SU-DHL-6 (cell line): Measurements from ENCODE around the gene EXOC4.

Source experiments
- EZH2phosphoT487 ChIP-seq: fragments of 200-600 bp; sonication (generic), shearing (Covaris generic); conservative IDR thresholded peaks from 2 replicates; pipeline ENCODE4 v1.6.1; 2018; ENCODE audit warnings: mild to moderate bottlenecking, antibody characterized with exemption, low read length, moderate library complexity, mixed read lengths
- TF ChIP-seq, protein P1 (sequence below): fragments of 200-600 bp; sonication (generic); IDR thresholded peaks from one replicate; pipeline ENCODE4 v1.5.1; 2017; ENCODE audit warnings: antibody characterized with exemption, mild to moderate bottlenecking, low read length, moderate library complexity; ENCODE audit not compliant: insufficient read depth, poor library complexity, severe bottlenecking

DNA sequence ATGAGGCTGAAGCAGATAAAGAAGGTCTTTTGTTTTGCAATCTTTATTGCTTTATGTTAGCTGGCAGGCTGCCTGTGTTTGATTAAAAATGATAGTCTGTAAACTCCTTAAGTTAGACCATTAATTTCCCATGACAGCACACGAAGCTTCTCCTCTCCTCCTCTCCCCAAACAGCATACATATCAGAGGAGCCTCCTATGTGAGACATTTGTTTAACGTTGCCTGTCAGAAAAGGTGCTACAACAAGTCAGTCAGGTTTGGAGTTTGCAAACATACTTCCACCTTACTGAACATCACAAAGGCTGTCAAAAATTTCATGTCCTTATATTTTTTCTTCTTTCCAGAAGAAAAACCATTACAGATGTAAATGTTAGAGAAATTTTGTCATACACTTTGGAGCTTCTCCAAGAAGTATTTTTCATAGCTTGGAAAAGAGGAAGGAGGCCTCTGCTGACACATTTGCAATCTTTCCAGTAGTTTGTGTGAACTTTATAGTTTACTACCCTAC lies 393.1 kb downstream of the EXOC4 start:
- TF ChIP-seq, protein P1, sequence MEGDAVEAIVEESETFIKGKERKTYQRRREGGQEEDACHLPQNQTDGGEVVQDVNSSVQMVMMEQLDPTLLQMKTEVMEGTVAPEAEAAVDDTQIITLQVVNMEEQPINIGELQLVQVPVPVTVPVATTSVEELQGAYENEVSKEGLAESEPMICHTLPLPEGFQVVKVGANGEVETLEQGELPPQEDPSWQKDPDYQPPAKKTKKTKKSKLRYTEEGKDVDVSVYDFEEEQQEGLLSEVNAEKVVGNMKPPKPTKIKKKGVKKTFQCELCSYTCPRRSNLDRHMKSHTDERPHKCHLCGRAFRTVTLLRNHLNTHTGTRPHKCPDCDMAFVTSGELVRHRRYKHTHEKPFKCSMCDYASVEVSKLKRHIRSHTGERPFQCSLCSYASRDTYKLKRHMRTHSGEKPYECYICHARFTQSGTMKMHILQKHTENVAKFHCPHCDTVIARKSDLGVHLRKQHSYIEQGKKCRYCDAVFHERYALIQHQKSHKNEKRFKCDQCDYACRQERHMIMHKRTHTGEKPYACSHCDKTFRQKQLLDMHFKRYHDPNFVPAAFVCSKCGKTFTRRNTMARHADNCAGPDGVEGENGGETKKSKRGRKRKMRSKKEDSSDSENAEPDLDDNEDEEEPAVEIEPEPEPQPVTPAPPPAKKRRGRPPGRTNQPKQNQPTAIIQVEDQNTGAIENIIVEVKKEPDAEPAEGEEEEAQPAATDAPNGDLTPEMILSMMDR: no peak
- no peak for TF ChIP-seq EZH2phosphoT487
